HEK293 (cell line): Measurements from ENCODE around the gene WDR48.
A peak's percentile ranks its signal among the peaks of the same experiment; 100 is the strongest.

Source experiments
- FEZF1 ChIP-seq: fragments of 450-650 bp; formaldehyde crosslinking; IDR thresholded peaks from 2 replicates; pipeline ENCODE4 v1.5.1; 2016; ENCODE audit warnings: missing biosample characterization, missing genetic modification characterization
- HOXA7 ChIP-seq: sonication (generic); formaldehyde crosslinking; IDR thresholded peaks from 2 replicates; pipeline ENCODE4 v1.8.1; 2022; ENCODE audit warnings: missing genetic modification reagents, borderline replicate concordance
- IKZF3 ChIP-seq: fragments of 450-650 bp; IDR thresholded peaks from 2 replicates; pipeline ENCODE4 v1.5.0; 2018; ENCODE audit warnings: missing biosample characterization, mild to moderate bottlenecking, missing genetic modification characterization, moderate library complexity
- KLF7 ChIP-seq: fragments of 450-650 bp; formaldehyde crosslinking; IDR thresholded peaks from 2 replicates; pipeline ENCODE4 v1.5.1; 2016; ENCODE audit warnings: missing biosample characterization, missing genetic modification characterization, borderline replicate concordance
- KLF9 ChIP-seq: fragments of 450-650 bp; formaldehyde crosslinking; IDR thresholded peaks from 2 replicates; pipeline ENCODE4 v1.5.1; 2016; ENCODE audit warnings: missing biosample characterization, missing genetic modification characterization, low read depth
- MYNN ChIP-seq: fragments of 450-650 bp; formaldehyde crosslinking; IDR thresholded peaks from 2 replicates; pipeline ENCODE4 v1.5.1; 2016; ENCODE audit warnings: missing biosample characterization, missing genetic modification characterization, borderline replicate concordance
- OSR2 ChIP-seq: fragments of 450-650 bp; formaldehyde crosslinking; IDR thresholded peaks from 2 replicates; pipeline ENCODE4 v1.5.1; 2016; ENCODE audit warnings: missing biosample characterization, missing genetic modification characterization
- PRDM1 ChIP-seq: fragments of 450-650 bp; formaldehyde crosslinking; IDR thresholded peaks from 2 replicates; pipeline ENCODE4; 2016; ENCODE audit warnings: missing biosample characterization, missing genetic modification characterization
- SP2 ChIP-seq: fragments of 450-650 bp; formaldehyde crosslinking; IDR thresholded peaks from 2 replicates; pipeline ENCODE4 v1.5.1; 2016; ENCODE audit warnings: missing biosample characterization, missing genetic modification characterization
- SP3 ChIP-seq: fragments of 450-650 bp; formaldehyde crosslinking; IDR thresholded peaks from 2 replicates; pipeline ENCODE4 v1.5.1; 2016; ENCODE audit warnings: missing biosample characterization, missing genetic modification characterization
- ZBTB1 ChIP-seq: fragments of 450-650 bp; formaldehyde crosslinking; IDR thresholded peaks from 2 replicates; pipeline ENCODE4 v1.5.1; 2016; ENCODE audit warnings: missing biosample characterization, missing genetic modification characterization
- ZBTB20 ChIP-seq: fragments of 450-650 bp; formaldehyde crosslinking; IDR thresholded peaks from 2 replicates; pipeline ENCODE4 v1.5.1; 2016; ENCODE audit warnings: missing biosample characterization, missing genetic modification characterization
- ZBTB48 ChIP-seq: fragments of 450-650 bp; formaldehyde crosslinking; IDR thresholded peaks from 2 replicates; pipeline ENCODE4 v1.5.1; 2016; ENCODE audit warnings: missing biosample characterization, missing genetic modification characterization
- ZBTB8A ChIP-seq: fragments of 450-650 bp; formaldehyde crosslinking; IDR thresholded peaks from 2 replicates; pipeline ENCODE4 v1.5.1; 2016; ENCODE audit warnings: missing biosample characterization, missing genetic modification characterization
- ZNF10 ChIP-seq: fragments of 450-650 bp; formaldehyde crosslinking; IDR thresholded peaks from 2 replicates; pipeline ENCODE4 v1.5.1; 2017; ENCODE audit warnings: missing biosample characterization, missing genetic modification characterization
- ZNF18 ChIP-seq: fragments of 450-650 bp; formaldehyde crosslinking; IDR thresholded peaks from 2 replicates; pipeline ENCODE4 v1.5.1; 2016; ENCODE audit warnings: missing biosample characterization, missing genetic modification characterization
- ZNF366 ChIP-seq: fragments of 450-650 bp; formaldehyde crosslinking; conservative IDR thresholded peaks from 2 replicates; pipeline ENCODE4 v1.5.1; 2016; ENCODE audit warnings: missing biosample characterization, missing genetic modification characterization
- ZNF596 ChIP-seq: fragments of 450-650 bp; IDR thresholded peaks from 2 replicates; pipeline ENCODE4 v1.5.0; 2018; ENCODE audit warnings: missing biosample characterization, mild to moderate bottlenecking, missing genetic modification characterization, moderate library complexity
- ZNF629 ChIP-seq: fragments of 450-650 bp; formaldehyde crosslinking; IDR thresholded peaks from 2 replicates; pipeline ENCODE4 v1.5.1; 2017; ENCODE audit warnings: missing biosample characterization, missing genetic modification characterization
- ZNF664 ChIP-seq: fragments of 450-650 bp; formaldehyde crosslinking; IDR thresholded peaks from 2 replicates; pipeline ENCODE4 v1.5.1; 2016; ENCODE audit warnings: missing biosample characterization, missing genetic modification characterization
- ZNF677 ChIP-seq: fragments of 450-650 bp; IDR thresholded peaks from 2 replicates; pipeline ENCODE4 v1.5.0; 2018; ENCODE audit warnings: missing biosample characterization, mild to moderate bottlenecking, missing genetic modification characterization, moderate library complexity
- ZNF692 ChIP-seq: fragments of 450-650 bp; formaldehyde crosslinking; IDR thresholded peaks from 2 replicates; pipeline ENCODE4 v1.5.1; 2016; ENCODE audit warnings: missing biosample characterization, missing genetic modification characterization
- ZXDB ChIP-seq: fragments of 450-650 bp; formaldehyde crosslinking; IDR thresholded peaks from 2 replicates; pipeline ENCODE4 v1.5.1; 2016; ENCODE audit warnings: missing biosample characterization, missing genetic modification characterization
- TF ChIP-seq, protein P1 (sequence below): fragments of 450-650 bp; formaldehyde crosslinking; IDR thresholded peaks from 2 replicates; pipeline ENCODE4 v1.5.1; 2016; ENCODE audit warnings: missing biosample characterization, missing genetic modification characterization
- TF ChIP-seq, protein P2 (sequence below): fragments of 450-650 bp; formaldehyde crosslinking; IDR thresholded peaks from 2 replicates; pipeline ENCODE4 v1.5.1; 2016; ENCODE audit warnings: missing biosample characterization, missing genetic modification characterization
- TF ChIP-seq, protein P3 (sequence below): fragments of 450-650 bp; formaldehyde crosslinking; IDR thresholded peaks from 2 replicates; pipeline ENCODE4 v1.5.1; 2016; ENCODE audit warnings: missing biosample characterization, missing genetic modification characterization
- TF ChIP-seq, protein P4 (sequence below): fragments of 450-650 bp; formaldehyde crosslinking; IDR thresholded peaks from 2 replicates; pipeline ENCODE4 v1.5.1; 2016; ENCODE audit warnings: missing biosample characterization, missing genetic modification characterization

Gene WDR48

DNA sequence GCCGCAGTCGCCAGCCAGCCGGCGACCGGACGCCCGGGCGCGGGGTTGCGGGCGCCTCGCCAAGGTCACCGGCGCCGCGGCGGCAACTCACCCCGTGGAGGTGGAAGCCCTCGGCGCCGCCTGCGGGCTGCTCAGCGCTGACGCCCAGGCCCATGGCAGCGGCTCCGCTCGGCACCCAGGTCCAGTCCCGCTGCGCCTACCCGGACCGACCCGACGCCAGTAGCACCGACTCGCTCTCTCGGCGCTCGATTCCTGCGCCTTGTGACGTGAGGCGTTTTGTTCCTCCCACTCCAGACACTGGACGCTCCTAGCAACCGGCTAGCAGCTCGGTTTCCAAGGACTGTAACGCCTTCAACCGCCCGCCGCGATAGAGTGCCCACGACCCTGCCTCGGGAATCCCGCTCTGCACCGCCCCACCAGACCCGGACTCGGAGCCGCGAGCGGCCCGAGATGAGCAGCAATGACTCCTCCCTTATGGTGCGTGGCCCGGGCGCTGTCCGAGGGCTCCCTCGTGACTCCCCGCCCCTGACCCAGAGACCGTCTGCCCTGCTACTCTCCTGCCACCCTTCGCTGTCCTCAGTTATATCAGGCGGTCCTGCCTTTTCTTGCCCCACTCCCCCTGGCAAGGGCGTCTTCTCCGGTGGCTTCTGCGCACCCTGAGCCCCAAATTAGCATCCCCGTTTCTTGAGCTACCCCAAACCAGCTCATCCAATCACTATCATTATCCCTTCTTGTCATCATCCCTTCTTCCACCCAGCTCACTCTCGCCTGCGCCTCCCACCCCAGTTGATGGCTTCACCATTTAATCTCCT, 55.8 kb downstream of the WDR48 start, which contains the start of the genes GORASP1 and TTC21A (continued):
- TF ChIP-seq, protein P1, sequence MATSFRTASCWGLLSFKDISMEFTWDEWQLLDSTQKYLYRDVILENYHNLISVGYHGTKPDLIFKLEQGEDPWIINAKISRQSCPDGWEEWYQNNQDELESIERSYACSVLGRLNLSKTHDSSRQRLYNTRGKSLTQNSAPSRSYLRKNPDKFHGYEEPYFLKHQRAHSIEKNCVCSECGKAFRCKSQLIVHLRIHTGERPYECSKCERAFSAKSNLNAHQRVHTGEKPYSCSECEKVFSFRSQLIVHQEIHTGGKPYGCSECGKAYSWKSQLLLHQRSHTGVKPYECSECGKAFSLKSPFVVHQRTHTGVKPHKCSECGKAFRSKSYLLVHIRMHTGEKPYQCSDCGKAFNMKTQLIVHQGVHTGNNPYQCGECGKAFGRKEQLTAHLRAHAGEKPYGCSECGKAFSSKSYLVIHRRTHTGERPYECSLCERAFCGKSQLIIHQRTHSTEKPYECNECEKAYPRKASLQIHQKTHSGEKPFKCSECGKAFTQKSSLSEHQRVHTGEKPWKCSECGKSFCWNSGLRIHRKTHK (tag by site-specific recombination): no peak
- TF ChIP-seq, protein P2, sequence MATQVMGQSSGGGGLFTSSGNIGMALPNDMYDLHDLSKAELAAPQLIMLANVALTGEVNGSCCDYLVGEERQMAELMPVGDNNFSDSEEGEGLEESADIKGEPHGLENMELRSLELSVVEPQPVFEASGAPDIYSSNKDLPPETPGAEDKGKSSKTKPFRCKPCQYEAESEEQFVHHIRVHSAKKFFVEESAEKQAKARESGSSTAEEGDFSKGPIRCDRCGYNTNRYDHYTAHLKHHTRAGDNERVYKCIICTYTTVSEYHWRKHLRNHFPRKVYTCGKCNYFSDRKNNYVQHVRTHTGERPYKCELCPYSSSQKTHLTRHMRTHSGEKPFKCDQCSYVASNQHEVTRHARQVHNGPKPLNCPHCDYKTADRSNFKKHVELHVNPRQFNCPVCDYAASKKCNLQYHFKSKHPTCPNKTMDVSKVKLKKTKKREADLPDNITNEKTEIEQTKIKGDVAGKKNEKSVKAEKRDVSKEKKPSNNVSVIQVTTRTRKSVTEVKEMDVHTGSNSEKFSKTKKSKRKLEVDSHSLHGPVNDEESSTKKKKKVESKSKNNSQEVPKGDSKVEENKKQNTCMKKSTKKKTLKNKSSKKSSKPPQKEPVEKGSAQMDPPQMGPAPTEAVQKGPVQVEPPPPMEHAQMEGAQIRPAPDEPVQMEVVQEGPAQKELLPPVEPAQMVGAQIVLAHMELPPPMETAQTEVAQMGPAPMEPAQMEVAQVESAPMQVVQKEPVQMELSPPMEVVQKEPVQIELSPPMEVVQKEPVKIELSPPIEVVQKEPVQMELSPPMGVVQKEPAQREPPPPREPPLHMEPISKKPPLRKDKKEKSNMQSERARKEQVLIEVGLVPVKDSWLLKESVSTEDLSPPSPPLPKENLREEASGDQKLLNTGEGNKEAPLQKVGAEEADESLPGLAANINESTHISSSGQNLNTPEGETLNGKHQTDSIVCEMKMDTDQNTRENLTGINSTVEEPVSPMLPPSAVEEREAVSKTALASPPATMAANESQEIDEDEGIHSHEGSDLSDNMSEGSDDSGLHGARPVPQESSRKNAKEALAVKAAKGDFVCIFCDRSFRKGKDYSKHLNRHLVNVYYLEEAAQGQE (tag by site-specific recombination): peak; percentile 75
- TF ChIP-seq, protein P3, sequence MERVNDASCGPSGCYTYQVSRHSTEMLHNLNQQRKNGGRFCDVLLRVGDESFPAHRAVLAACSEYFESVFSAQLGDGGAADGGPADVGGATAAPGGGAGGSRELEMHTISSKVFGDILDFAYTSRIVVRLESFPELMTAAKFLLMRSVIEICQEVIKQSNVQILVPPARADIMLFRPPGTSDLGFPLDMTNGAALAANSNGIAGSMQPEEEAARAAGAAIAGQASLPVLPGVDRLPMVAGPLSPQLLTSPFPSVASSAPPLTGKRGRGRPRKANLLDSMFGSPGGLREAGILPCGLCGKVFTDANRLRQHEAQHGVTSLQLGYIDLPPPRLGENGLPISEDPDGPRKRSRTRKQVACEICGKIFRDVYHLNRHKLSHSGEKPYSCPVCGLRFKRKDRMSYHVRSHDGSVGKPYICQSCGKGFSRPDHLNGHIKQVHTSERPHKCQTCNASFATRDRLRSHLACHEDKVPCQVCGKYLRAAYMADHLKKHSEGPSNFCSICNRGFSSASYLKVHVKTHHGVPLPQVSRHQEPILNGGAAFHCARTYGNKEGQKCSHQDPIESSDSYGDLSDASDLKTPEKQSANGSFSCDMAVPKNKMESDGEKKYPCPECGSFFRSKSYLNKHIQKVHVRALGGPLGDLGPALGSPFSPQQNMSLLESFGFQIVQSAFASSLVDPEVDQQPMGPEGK (tag by site-specific recombination): 0 out of 2 replicates have a peak, but pooled peaks have one; percentile 14
- TF ChIP-seq ZNF677 (tag by site-specific recombination) (0 out of 2 replicates have a peak, but pooled peaks have one; percentile 12), ZBTB20 (tag by site-specific recombination) (peak; percentile 68), ZNF692 (no peak), SP3 (tag by site-specific recombination) (peak; percentile 47; the same call in 1 of the 2 replicates), MYNN (tag by site-specific recombination) (peak; percentile 52; the same call in 1 of the 2 replicates), HOXA7 (CRISPR knock-in tag) (no peak), KLF9 (peak; percentile 47), ZNF18 (tag by site-specific recombination) (no peak), ZBTB48 (tag by site-specific recombination) (0 out of 2 replicates have a peak, but pooled peaks have one; percentile 24), ZXDB (tag by site-specific recombination) (peak; percentile 16; the same call in 1 of the 2 replicates), SP2 (tag by site-specific recombination) (peak; percentile 54), IKZF3 (tag by site-specific recombination) (0 out of 2 replicates have a peak, but pooled peaks have one; percentile 33), ZBTB1 (tag by site-specific recombination) (peak; percentile 81; the same call in 1 of the 2 replicates), FEZF1 (tag by site-specific recombination) (no peak), ZNF664 (tag by site-specific recombination) (no peak), ZNF366 (tag by site-specific recombination) (0 out of 2 replicates have a peak, but pooled peaks have one; percentile 41), ZNF10 (tag by site-specific recombination) (no peak), KLF7 (tag by site-specific recombination) (no peak), ZBTB8A (tag by site-specific recombination) (peak; percentile 53; the same call in 1 of the 2 replicates), ZNF629 (tag by site-specific recombination) (peak; percentile 57), ZNF596 (tag by site-specific recombination) (0 out of 2 replicates have a peak, but pooled peaks have one; percentile 12), PRDM1 (tag by site-specific recombination) (no peak), OSR2 (tag by site-specific recombination) (peak; percentile 37; the same call in 1 of the 2 replicates)
- TF ChIP-seq, protein P4, sequence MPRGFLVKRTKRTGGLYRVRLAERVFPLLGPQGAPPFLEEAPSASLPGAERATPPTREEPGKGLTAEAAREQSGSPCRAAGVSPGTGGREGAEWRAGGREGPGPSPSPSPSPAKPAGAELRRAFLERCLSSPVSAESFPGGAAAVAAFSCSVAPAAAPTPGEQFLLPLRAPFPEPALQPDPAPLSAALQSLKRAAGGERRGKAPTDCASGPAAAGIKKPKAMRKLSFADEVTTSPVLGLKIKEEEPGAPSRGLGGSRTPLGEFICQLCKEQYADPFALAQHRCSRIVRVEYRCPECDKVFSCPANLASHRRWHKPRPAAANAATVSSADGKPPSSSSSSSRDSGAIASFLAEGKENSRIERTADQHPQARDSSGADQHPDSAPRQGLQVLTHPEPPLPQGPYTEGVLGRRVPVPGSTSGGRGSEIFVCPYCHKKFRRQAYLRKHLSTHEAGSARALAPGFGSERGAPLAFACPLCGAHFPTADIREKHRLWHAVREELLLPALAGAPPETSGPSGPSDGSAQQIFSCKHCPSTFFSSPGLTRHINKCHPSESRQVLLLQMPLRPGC (tag by site-specific recombination): no peak
